Caki2 (cell line): ENCODE results near the gene LRCH1. TPM values are rescaled to one million over a fixed set of nuclear protein-coding genes. Genes with fewer than 3 reads are reported as not detected.
A peak's percentile ranks its signal among the peaks of the same experiment; 100 is the strongest.

Experiments used
- DNase-seq: peaks from one replicate; pipeline ENCODE4 v3.0.0-alpha.2; 2015; ENCODE audit warnings: low read depth
- in situ Hi-C: cut with HindIII; loops from 2 replicates; pipeline ENCODE4 v1.10.0; 2016; ENCODE audit warnings: low sequenced_read_pairs, low pct_unique_long_range_greater_than_20kb, mixed read lengths
- total RNA-seq: library from RNA; depleted of rRNA; stranded (reverse); fragments of >200 nt; shearing (Covaris generic); gene quantifications from 2 replicates; pipeline ENCODE4 v1.2.3, GENCODE V29; 2014; ENCODE audit warnings: low replicate concordance

Gene LRCH1
- total RNA-seq, 1 experiment from 2014 or later, result 5.4 TPM

GRCh38 chr13:46641274-46642081 lies 88.5 kb downstream of the LRCH1 start:
- peak; percentile 78 for DNase-seq

GRCh38 chr13:46642254-46642653 lies 89.3 kb downstream of the LRCH1 start:
- in situ Hi-C loops, result no loop called here
- DNase-seq, result no peak

More at GRCh38 chr13:46641274-46642081, 88.5 kb downstream of the LRCH1 start:
- in situ Hi-C loops, result no loop called here

- in situ Hi-C loops, result no loop called here
- DNase-seq, result no peak
Observed at GRCh38 chr13:46643165-46643777, 90.3 kb downstream of the LRCH1 start.

- in situ Hi-C loops, result no loop called here
- DNase-seq, result no peak
Observed at GRCh38 chr13:46644816-46645215, 91.8 kb downstream of the LRCH1 start.

GRCh38 chr13:46647512-46648065 lies 94.6 kb downstream of the LRCH1 start:
- no peak for DNase-seq
- in situ Hi-C loops, result no loop called here

GRCh38 chr13:46648166-46648607 lies 95.2 kb downstream of the LRCH1 start:
- in situ Hi-C loops, result no loop called here

GRCh38 chr13:46649816-46650215 lies 96.8 kb downstream of the LRCH1 start:
- in situ Hi-C loops, result no loop called here
- DNase-seq, result no peak

More at GRCh38 chr13:46648166-46648607, 95.2 kb downstream of the LRCH1 start:
- DNase-seq, result peak; percentile 61

- in situ Hi-C loops, result no loop called here
- DNase-seq, result no peak
Observed at GRCh38 chr13:46654951-46655350, 102.0 kb downstream of the LRCH1 start.

- in situ Hi-C loops, result no loop called here
- no peak for DNase-seq
Observed at GRCh38 chr13:46655377-46656180, 102.6 kb downstream of the LRCH1 start.

- in situ Hi-C loops, result no loop called here
- no peak for DNase-seq
Observed at GRCh38 chr13:46656786-46657185, 103.8 kb downstream of the LRCH1 start.

GRCh38 chr13:46659413-46660065 lies 106.6 kb downstream of the LRCH1 start:
- no peak for DNase-seq
- in situ Hi-C loops, result no loop called here

GRCh38 chr13:46660416-46660815 lies 107.4 kb downstream of the LRCH1 start:
- in situ Hi-C loops, result no loop called here

GRCh38 chr13:46660857-46661256 lies 107.9 kb downstream of the LRCH1 start:
- in situ Hi-C loops, result no loop called here
- DNase-seq, result no peak

More at GRCh38 chr13:46660416-46660815, 107.4 kb downstream of the LRCH1 start:
- DNase-seq, result no peak

GRCh38 chr13:46662690-46663089 lies 109.7 kb downstream of the LRCH1 start:
- in situ Hi-C loops, result no loop called here
- no peak for DNase-seq

- no peak for DNase-seq
- in situ Hi-C loops, result no loop called here
Observed at GRCh38 chr13:46663206-46664037, 110.5 kb downstream of the LRCH1 start.

GRCh38 chr13:46664195-46664594 lies 111.2 kb downstream of the LRCH1 start:
- in situ Hi-C loops, result no loop called here
- no peak for DNase-seq

GRCh38 chr13:46665248-46665632 lies 112.3 kb downstream of the LRCH1 start:
- in situ Hi-C loops, result no loop called here
- no peak for DNase-seq
